Calu3 (cell line): ENCODE results near the gene MMAB. TPM values are rescaled to one million over a fixed set of nuclear protein-coding genes. Genes with fewer than 3 reads are reported as not detected.

ENCODE experiments used
- BruUV-seq: library from RNA; stranded (reverse); fragments of 400-500 nt; replicated peaks from 2 replicates; lab custom pipeline; 2021; lab: Mats Ljungman, UMichigan
- CTCF ChIA-PET: fragments of 300-600 bp; sonication (Branson Sonifier 250); formaldehyde crosslinking; loops from one replicate; lab custom pipeline; 2022; ENCODE audit warnings: antibody characterized with exemption; lab: Charles Lee
- DNase-seq: peaks from one replicate; pipeline ENCODE4 v3.0.0; 2022
- H3K27ac Mint-ChIP-seq: one replicate; pipeline ENCODE4 v1.8.0; 2022; ENCODE audit warnings: mixed read lengths; ENCODE audit not compliant: unreplicated experiment
- H3K27me3 Mint-ChIP-seq: one replicate; pipeline ENCODE4 v1.8.0; 2022; ENCODE audit warnings: mixed read lengths; ENCODE audit not compliant: unreplicated experiment
- H3K36me3 Mint-ChIP-seq: one replicate; pipeline ENCODE4 v1.8.0; 2022; ENCODE audit warnings: mild to moderate bottlenecking, moderate library complexity, mixed read lengths; ENCODE audit not compliant: insufficient read depth, unreplicated experiment
- H3K4me1 Mint-ChIP-seq: one replicate; pipeline ENCODE4 v1.8.0; 2022; ENCODE audit warnings: mild to moderate bottlenecking, low read depth, mixed read lengths; ENCODE audit not compliant: unreplicated experiment
- H3K4me3 Mint-ChIP-seq: one replicate; pipeline ENCODE4 v1.8.0; 2022; ENCODE audit warnings: mild to moderate bottlenecking, low read depth, moderate library complexity, mixed read lengths; ENCODE audit not compliant: unreplicated experiment
- H3K9me3 Mint-ChIP-seq: one replicate; pipeline ENCODE4 v1.8.0; 2022; ENCODE audit warnings: low read depth, mixed read lengths; ENCODE audit not compliant: unreplicated experiment
- CTCF ChIP-seq: fragments of 200-600 bp; IDR thresholded peaks from one replicate; pipeline ENCODE4 v1.8.0; 2022; ENCODE audit warnings: antibody characterized with exemption; ENCODE audit not compliant: unreplicated experiment
- intact Hi-C: fragments of 100-400 bp; cut with micrococcal nuclease; formaldehyde crosslinking; loops from one replicate; pipeline ENCODE4 v1.10.0; 2022; ENCODE audit not compliant: unreplicated experiment
- total RNA-seq: library from RNA; stranded (reverse); gene quantifications from 2 replicates; pipeline ENCODE4 v1.2.3, GENCODE V29; 2022

The MMAB gene
- total RNA-seq, 1 experiment from 2014 or later = 82.8 TPM

GRCh38 chr12:109580684-109581333 is 7.5 kb upstream of the MMAB start:
- Mint-ChIP-seq H3K27ac (no peak overlapping the region), H3K36me3 (peaks cover 44% of the 10 kb centered on the region), H3K9me3 (no peaks in the 10 kb centered on the region), H3K27me3 (no peaks in the 10 kb centered on the region), H3K4me1 (peaks cover 9% of the 10 kb centered on the region), H3K4me3 (no peak overlapping the region)
- no peak for DNase-seq
- no TSS peak for BruUV-seq
- no peak for TF ChIP-seq CTCF
- intact Hi-C loops = no loop called here
- CTCF ChIA-PET = no interaction called here

DNA sequence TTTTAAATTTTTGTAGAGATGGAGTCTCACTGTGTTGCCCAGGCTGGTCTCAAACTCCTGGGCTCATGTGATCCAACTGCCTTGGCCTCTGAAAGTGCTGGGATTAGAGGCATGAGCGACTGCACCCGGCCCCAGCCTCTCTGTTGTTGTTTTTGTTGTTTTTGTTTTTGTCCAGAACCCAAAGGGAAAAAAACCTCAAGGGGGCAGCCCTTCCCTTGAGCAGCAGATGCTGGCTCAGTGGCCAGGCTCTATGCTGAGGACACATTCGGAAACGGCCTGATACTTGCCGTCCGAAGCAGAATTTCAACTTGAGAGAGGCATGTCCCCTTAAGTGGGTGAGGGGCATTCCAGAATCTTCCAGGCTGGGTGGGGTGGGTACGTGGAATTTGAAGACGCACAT is 7.0 kb upstream of the MMAB start:
- H3K27ac Mint-ChIP-seq = no peak overlapping the region
- TF ChIP-seq CTCF = no peak
- H3K4me3 Mint-ChIP-seq = no peak overlapping the region
- intact Hi-C loops = no loop called here
- no TSS peak for BruUV-seq
- H3K4me1 Mint-ChIP-seq = peaks cover 12% of the 10 kb centered on the region
- CTCF ChIA-PET = no interaction called here
- no peaks in the 10 kb centered on the region for H3K9me3 Mint-ChIP-seq
- no peaks in the 10 kb centered on the region for H3K27me3 Mint-ChIP-seq
- DNase-seq = no peak
- H3K36me3 Mint-ChIP-seq = peaks cover 45% of the 10 kb centered on the region

DNA sequence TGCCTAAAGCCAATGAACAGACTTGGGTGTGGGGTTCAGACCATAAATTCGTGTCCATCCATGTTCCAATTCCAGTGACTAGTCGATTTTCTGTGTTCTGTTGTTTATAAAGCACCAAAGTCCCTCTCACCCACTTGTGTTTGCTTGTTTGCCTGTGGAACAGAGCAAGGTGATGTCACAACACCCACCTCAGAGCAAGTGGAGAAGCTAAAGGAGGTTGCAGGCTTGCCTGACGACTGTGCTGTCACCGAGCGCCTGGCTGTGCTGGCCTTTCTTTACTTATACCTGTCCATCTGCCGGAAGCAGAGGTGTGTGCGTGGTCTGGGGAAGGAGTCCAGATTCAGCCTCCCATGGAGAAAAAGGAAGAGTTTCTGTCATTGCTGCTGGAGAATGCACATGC is 6.3 kb upstream of the MMAB start:
- Mint-ChIP-seq H3K9me3 (no peaks in the 10 kb centered on the region), H3K27me3 (no peaks in the 10 kb centered on the region), H3K4me3 (no peak overlapping the region), H3K4me1 (peaks cover 18% of the 10 kb centered on the region), H3K36me3 (peaks cover 48% of the 10 kb centered on the region), H3K27ac (no peak overlapping the region)
- no TSS peak for BruUV-seq
- no peak for DNase-seq
- CTCF ChIA-PET = no interaction called here
- intact Hi-C loops = no loop called here
- TF ChIP-seq CTCF = no peak

- Mint-ChIP-seq H3K27ac (no peak overlapping the region), H3K4me1 (peaks cover 25% of the 10 kb centered on the region), H3K9me3 (no peaks in the 10 kb centered on the region), H3K27me3 (no peaks in the 10 kb centered on the region), H3K4me3 (no peak overlapping the region), H3K36me3 (peaks cover 60% of the 10 kb centered on the region)
- DNase-seq = no peak
- CTCF ChIA-PET = no interaction called here
- no peak for TF ChIP-seq CTCF
- intact Hi-C loops = no loop called here
- BruUV-seq = no TSS peak
Measured at GRCh38 chr12:109578330-109578927, 5.1 kb upstream of the MMAB start.
